Endothelial cell of umbilical vein (primary cell): Measurements from ENCODE around the gene EPHA5. TPM values are rescaled to one million over a fixed set of nuclear protein-coding genes. Genes with fewer than 3 reads are reported as not detected.
A peak's percentile ranks its signal among the peaks of the same experiment; 100 is the strongest.

ENCODE experiments used
- BruUV-seq: library from RNA; stranded (reverse); fragments of 400-500 nt; replicated peaks from 2 replicates; lab custom pipeline; 2021; lab: Mats Ljungman, UMichigan
- CTCF ChIA-PET: fragments of 300-600, 350-600 bp; sonication (Branson Sonifier 250); formaldehyde crosslinking; loops from one replicate; lab custom pipeline; 2021; ENCODE audit warnings: antibody characterized with exemption, inconsistent platforms; lab: Charles Lee
- POLR2A ChIA-PET: fragments of 300-600, 350-600 bp; sonication (Branson Sonifier 250); formaldehyde crosslinking; loops from one replicate; lab custom pipeline; 2021; ENCODE audit warnings: antibody characterized with exemption, inconsistent platforms; lab: Charles Lee
- DNase-seq: peaks from one replicate; pipeline ENCODE4 v3.0.0-alpha.2; 2011; ENCODE audit warnings: low read depth, low spot score
- FAIRE-seq: peaks from 2 replicates; lab custom pipeline; 2011; peaks lifted over from hg19 to GRCh38; lab: Jason Lieb, UNC
- H2AFZ ChIP-seq: 2 replicates; pipeline ENCODE4 v1.6.0; 2012; ENCODE audit warnings: low read depth, low read length, control low read depth, inconsistent platforms
- H3K27ac ChIP-seq: 2 replicates; pipeline ENCODE4 v1.5.1; 2011; ENCODE audit warnings: low read depth, mild to moderate bottlenecking, control low read depth, low read length, moderate library complexity; ENCODE audit not compliant: insufficient read depth
- H3K27me3 ChIP-seq, 2 experiments: 2 replicates each; pipeline versions ENCODE4 v1.6.0 to v1.6.1; 2011; ENCODE audit warnings: low read length in 2 of 2, mixed read lengths in 1 of 2; ENCODE audit not compliant: control insufficient read depth in 2 of 2, insufficient read depth in 2 of 2
- H3K36me3 ChIP-seq, 2 experiments: 2 replicates in 1 of 2; 3 replicates in 1 of 2; pipeline ENCODE4 v1.5.1; 2011; ENCODE audit warnings: low read length in 2 of 2, mild to moderate bottlenecking in 1 of 2, moderate library complexity in 1 of 2; ENCODE audit not compliant: control insufficient read depth in 2 of 2, insufficient read depth in 2 of 2; ENCODE audit errors: extremely low read depth in 1 of 2
- H3K4me1 ChIP-seq: 3 replicates; pipeline ENCODE4 v1.5.1; 2011; ENCODE audit warnings: mild to moderate bottlenecking, low read length; ENCODE audit not compliant: control insufficient read depth, insufficient read depth; ENCODE audit errors: extremely low read depth
- H3K4me2 ChIP-seq: 2 replicates; pipeline ENCODE4 v1.6.1; 2011; ENCODE audit warnings: low read length, control low read depth, mixed read lengths; ENCODE audit not compliant: insufficient read depth
- H3K4me3 ChIP-seq, 3 experiments: fragments of 200-600 bp in 1 of 3; sonication (generic), shearing (Covaris generic) in 1 of 3; replicated peaks in 1 of 3; 2 replicates each; pipeline ENCODE4 v1.5.1; 2011 to 2016; ENCODE audit warnings: control low read depth in 3 of 3, low read length in 3 of 3, mild to moderate bottlenecking in 2 of 3, inconsistent platforms in 1 of 3, low read depth in 1 of 3, moderate library complexity in 1 of 3; ENCODE audit not compliant: insufficient read depth in 1 of 3
- H3K79me2 ChIP-seq: 2 replicates; pipeline ENCODE4 v1.6.0; 2012; ENCODE audit warnings: low read length, inconsistent platforms; ENCODE audit not compliant: control insufficient read depth, insufficient read depth
- H3K9ac ChIP-seq: replicated peaks from 2 replicates; pipeline ENCODE3; 2011; ENCODE audit warnings: low read length, control low read depth; ENCODE audit not compliant: insufficient read depth; ENCODE audit errors: extremely low read depth
- H3K9me1 ChIP-seq: replicated peaks from 3 replicates; pipeline ENCODE4 v1.6.0; 2011; ENCODE audit warnings: mild to moderate bottlenecking, low read length; ENCODE audit not compliant: control insufficient read depth, insufficient read depth; ENCODE audit errors: extremely low read depth
- H3K9me3 ChIP-seq: replicated peaks from 2 replicates; pipeline ENCODE4 v1.5.1; 2012; ENCODE audit warnings: low read length, inconsistent platforms; ENCODE audit not compliant: control insufficient read depth, insufficient read depth
- H4K20me1 ChIP-seq: replicated peaks from 2 replicates; pipeline ENCODE3; 2011; ENCODE audit warnings: mild to moderate bottlenecking, low read length; ENCODE audit not compliant: control insufficient read depth, insufficient read depth; ENCODE audit errors: extremely low read depth
- CTCF ChIP-seq, 2 donors: IDR thresholded peaks; 1 replicate in 1 of 2; 2 replicates in 1 of 2; pipeline ENCODE4 v1.5.1; 2011; ENCODE audit warnings: low read length in 2 of 2, mild to moderate bottlenecking in 2 of 2, moderate library complexity in 2 of 2, control low read depth in 1 of 2, inconsistent platforms in 1 of 2, low read depth in 1 of 2; ENCODE audit not compliant: insufficient read depth in 1 of 2; ENCODE audit errors: extremely low read depth in 1 of 2
- EZH2 ChIP-seq: IDR thresholded peaks from 2 replicates; pipeline ENCODE4 v1.6.1; 2012; ENCODE audit warnings: borderline replicate concordance, low read depth, mild to moderate bottlenecking, moderate library complexity, low read length, inconsistent platforms; ENCODE audit not compliant: severe bottlenecking
- FOS ChIP-seq: IDR thresholded peaks from 2 replicates; pipeline ENCODE4 v1.6.1; 2011; ENCODE audit warnings: mild to moderate bottlenecking, low read length, moderate library complexity, borderline replicate concordance; ENCODE audit not compliant: insufficient read depth
- GATA2 ChIP-seq: IDR thresholded peaks from 2 replicates; pipeline ENCODE4 v1.7.0; 2011; ENCODE audit warnings: low read depth, mild to moderate bottlenecking, moderate library complexity, mixed read lengths, low read length; ENCODE audit not compliant: insufficient read length, insufficient read depth
- JUN ChIP-seq: IDR thresholded peaks from 2 replicates; pipeline ENCODE4 v1.6.1; 2011; ENCODE audit warnings: borderline replicate concordance, low read depth; ENCODE audit not compliant: insufficient read length, insufficient read depth
- MAX ChIP-seq: IDR thresholded peaks from 2 replicates; pipeline ENCODE4 v1.6.1; 2011; ENCODE audit not compliant: insufficient read depth, insufficient read length
- MYC ChIP-seq: IDR thresholded peaks from one replicate; pipeline ENCODE4 v1.6.1; 2011; ENCODE audit warnings: mild to moderate bottlenecking, low read depth, low read length
- POLR2A ChIP-seq: IDR thresholded peaks from 2 replicates; pipeline ENCODE4 v1.6.1; 2012; ENCODE audit warnings: low read depth, mild to moderate bottlenecking, control low read depth, low read length
- POLR2AphosphoS5 ChIP-seq: IDR thresholded peaks from 2 replicates; pipeline ENCODE4 v1.6.1; 2012; ENCODE audit warnings: low read depth, mild to moderate bottlenecking, control low read depth, low read length, moderate library complexity; ENCODE audit not compliant: insufficient read depth
- dilution Hi-C: fragments of 300-500 bp; cut with MboI; formaldehyde crosslinking; loops from one replicate; pipeline ENCODE4 v1.15.0; 2019; ENCODE audit warnings: low sequenced_read_pairs; ENCODE audit not compliant: extremely low pct_ligation_motif_present
- intact Hi-C: fragments of 100-400 bp; cut with micrococcal nuclease; formaldehyde crosslinking; loops from one replicate; pipeline ENCODE4 v1.10.0; 2022
- polyA plus RNA-seq, 4 experiments: library from polyadenylated mRNA; depleted of rRNA in 3 of 4; stranded (reverse) in 3 of 4; unstranded in 1 of 4; fragments of >200 nt; gene quantifications; 2 replicates each; pipeline versions ENCODE4 v1.2.1 to v1.2.3, GENCODE V29; 2011 to 2012; ENCODE audit warnings: missing spikeins in 1 of 4
- total RNA-seq: library from RNA; stranded (reverse); gene quantifications from 2 replicates; pipeline ENCODE4 v1.2.3, GENCODE V29; 2021

The EPHA5 gene
- total and polyA plus RNA-seq, 2 donors (not counting 3 experiments of a cell fraction or from before 2014, with no cell fraction given), result 0.31 to 0.39 TPM

- Histone ChIP-seq H3K27ac (peak overlapping the region; percentile 5), H3K27me3 (no peaks in the 10 kb centered on the region), H4K20me1 (no peaks in the 10 kb centered on the region), H3K36me3 (no peaks in the 10 kb centered on the region), H3K9me1 (no peaks in the 10 kb centered on the region), H3K79me2 (no peaks in the 10 kb centered on the region), H3K9me3 (no peaks in the 10 kb centered on the region), H3K4me1 (peaks cover 13% of the 10 kb centered on the region), H3K4me2 (peak overlapping the region; percentile 32), H3K4me3 (no peak overlapping the region), H2AFZ (no peak overlapping the region), H3K9ac (no peak overlapping the region)
- no TSS peak for BruUV-seq
- CTCF ChIA-PET, result no interaction called here
- dilution Hi-C loops, result no loop called here
- TF ChIP-seq CTCF (IDR thresholded peaks at IDR 0.05; ENCODE audit: extremely low read depth in 1 of 2, insufficient read depth in 1 of 2, low read depth in 1 of 2, low read length in 2 of 2), result no peak
- peak; percentile 43 for TF ChIP-seq GATA2
- intact Hi-C loops, result loop anchor here (5.0 kb wide), 1 partner anchor 150 kb away; no protein-coding TSS in a partner anchor
- POLR2A ChIA-PET, result no interaction called here
- DNase-seq (peak; percentile 26), FAIRE-seq (peak; percentile 76)
Measured at GRCh38 chr4:65502131-65502701, 168.1 kb downstream of the EPHA5 start.

GRCh38 chr4:65498606-65499005 lies 171.7 kb downstream of the EPHA5 start:
- dilution Hi-C loops (no loop called here), intact Hi-C loops (no loop called here)
- no TSS peak for BruUV-seq
- DNase-seq (no peak), FAIRE-seq (no peak)
- no peaks in the 10 kb centered on the region for H4K20me1 ChIP-seq
- ChIA-PET CTCF (no interaction called here), POLR2A (no interaction called here)
- no peak overlapping the region for H3K27ac ChIP-seq
- TF ChIP-seq POLR2A (no peak), FOS (no peak), CTCF (IDR thresholded peaks at IDR 0.05; ENCODE audit: extremely low read depth in 1 of 2, insufficient read depth in 1 of 2, low read depth in 1 of 2, low read length in 2 of 2) (no peak), MYC (no peak), GATA2 (no peak), MAX (no peak), EZH2 (no peak), JUN (no peak), POLR2AphosphoS5 (no peak)
- H3K9ac ChIP-seq, result no peak overlapping the region
- no peaks in the 10 kb centered on the region for H3K9me1 ChIP-seq
- H2AFZ ChIP-seq, result no peak overlapping the region
- no peaks in the 10 kb centered on the region for H3K79me2 ChIP-seq
- no peaks in the 10 kb centered on the region for H3K9me3 ChIP-seq
- H3K4me2 ChIP-seq, result no peak overlapping the region
- no peaks in the 10 kb centered on the region for H3K27me3 ChIP-seq
- peaks cover 13% of the 10 kb centered on the region for H3K4me1 ChIP-seq
- H3K4me3 ChIP-seq, result no peak overlapping the region
- no peaks in the 10 kb centered on the region for H3K36me3 ChIP-seq
